ENCODE measurements around the gene ZNF213.
A peak's percentile ranks its signal among the peaks of the same experiment; 100 is the strongest.
"Not testable (repeated sequence)": the region's sequence is repeated elsewhere in the genome, so short reads cannot be mapped to it uniquely, and the experiment has no call there.

The ZNF213 gene

DNA sequence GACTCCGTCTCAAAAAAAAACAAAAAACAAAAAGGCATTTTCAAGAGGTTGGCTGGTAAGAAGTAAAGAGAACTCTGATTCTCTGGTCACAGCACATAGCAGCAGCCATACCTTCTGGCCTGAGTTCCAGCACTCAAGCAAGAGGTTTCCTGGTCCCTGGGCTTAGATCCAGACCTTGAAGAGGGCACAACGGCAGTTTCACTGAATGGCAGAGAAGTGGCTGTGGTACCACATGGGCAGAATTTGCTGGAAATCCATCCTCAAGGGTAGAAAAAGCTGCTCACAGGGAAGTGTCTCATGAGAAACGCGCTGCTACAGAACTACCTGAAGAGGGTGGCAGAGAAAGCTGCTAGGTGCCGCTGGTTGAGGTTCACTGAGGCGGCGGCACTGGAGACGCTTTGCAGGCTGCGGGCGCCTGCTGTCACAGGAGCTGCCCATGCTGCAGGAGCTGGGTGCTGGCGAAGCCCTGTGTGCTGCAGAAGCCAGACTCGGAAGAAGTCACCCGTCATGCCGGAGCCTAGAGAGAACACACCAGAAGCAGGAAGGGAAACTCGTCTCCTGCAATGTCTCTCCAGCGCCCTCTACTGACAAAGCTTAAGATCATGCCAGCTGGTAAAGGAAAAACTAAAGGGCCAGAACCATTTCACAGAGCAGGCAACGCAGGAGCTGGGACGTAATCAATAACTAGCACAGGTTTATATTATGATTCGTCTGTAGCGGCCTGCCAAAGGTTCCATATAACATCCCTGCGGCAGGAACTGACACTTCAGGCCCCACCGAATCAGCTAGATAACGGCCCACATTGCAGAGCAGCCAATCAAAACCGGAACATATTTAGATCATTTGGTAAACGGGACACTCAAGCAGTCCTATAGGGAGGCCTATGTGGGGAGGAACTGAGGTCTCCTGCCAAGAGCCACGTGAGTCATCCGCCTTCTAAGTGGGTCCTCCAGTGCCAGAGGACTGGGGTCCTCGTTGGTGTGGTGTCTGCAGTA is 5.4 kb upstream of the ZNF213 start:
- peak; percentile 76 for DNase-seq

DNA sequence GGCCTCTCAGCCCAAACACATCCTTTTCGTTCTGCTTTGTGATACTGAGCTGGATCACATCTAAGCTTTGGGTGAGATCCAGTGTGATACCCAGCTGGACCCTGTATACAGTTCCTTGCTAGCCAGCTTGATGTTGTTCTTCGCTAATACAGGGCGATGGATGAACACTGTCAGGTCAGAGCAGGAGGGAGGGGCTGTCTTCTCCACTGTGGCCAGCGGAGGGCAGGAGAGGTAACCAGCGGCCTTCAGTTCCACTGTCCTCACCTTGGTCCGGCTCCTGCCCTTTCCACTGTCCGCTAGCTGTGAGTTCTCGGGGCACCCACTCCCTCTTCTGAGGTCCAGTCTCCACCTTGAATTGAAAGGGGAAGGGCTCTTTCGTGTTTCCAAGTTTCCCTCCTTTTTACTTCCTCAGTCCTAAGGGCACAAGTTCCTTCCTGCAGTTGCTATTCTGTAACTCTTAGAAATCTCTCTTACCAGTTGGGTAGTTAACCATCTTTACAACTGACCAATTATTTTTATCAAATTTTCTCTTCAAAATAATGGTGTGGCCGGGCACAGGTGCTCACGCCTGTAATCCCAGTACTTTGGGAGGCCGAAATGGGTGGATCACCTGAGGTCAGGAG is 3.0 kb upstream of the ZNF213 start:
- peak; percentile 14 for DNase-seq

DNA sequence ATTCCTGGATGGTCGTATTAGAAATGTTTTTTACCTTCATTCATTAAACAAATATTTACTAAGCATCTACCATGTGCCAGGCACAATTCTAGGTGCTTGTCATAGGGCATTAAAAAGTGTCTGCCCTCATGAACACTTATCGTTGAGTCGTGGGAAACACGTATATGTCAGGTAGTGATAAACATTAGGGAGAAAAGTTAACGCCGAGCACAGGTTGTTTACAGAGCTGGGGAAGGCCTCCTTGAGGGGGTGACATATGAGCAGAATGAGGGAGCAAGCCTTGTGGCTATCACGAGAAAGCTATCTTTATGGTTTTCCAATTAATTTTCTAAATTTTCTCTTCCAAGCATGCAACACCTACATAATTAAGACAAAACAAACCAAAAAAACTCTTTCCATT is 985 bp upstream of the ZNF213 start:
- no peak for DNase-seq

DNA sequence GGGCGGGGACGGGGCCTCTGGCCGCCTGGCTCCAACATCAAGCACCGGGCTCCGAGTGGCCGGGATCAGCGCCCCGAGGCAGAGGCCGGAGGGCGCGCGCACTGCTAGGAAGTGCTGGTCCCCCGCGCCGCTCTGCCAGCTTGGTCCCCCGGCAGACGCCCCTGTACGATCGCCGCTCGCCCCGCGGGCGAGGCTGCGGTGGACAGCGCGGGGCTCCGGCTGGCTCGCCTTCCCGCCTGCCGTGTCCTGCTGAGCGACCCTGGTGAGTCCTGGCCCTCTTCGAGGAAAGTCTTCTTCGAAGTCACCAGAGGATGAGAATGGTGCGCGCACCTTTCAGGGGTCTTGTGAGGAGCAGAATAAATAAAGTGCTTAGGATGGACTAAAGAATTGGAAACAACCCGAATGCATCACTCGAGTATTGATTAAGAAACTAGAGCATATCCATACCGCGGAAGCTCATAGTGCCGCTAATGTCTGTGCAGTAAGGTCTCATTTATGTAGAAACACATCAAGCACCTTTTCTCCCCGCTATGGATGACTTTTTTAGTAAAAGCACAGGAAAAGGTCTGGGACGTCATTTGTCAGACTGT is 392 bp downstream of the ZNF213 start:
- DNase-seq = no peak

DNA sequence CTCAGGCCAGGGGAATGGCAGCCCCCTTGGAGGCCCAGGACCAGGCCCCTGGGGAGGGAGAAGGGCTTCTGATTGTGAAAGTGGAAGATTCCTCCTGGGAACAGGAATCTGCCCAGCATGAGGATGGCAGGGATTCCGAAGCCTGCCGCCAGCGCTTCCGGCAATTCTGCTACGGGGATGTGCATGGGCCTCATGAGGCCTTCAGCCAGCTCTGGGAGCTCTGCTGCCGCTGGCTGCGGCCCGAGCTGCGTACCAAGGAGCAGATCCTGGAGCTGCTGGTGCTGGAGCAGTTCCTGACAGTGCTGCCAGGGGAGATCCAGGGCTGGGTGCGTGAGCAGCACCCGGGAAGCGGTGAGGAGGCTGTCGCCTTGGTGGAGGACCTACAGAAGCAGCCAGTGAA is 2.4 kb downstream of the ZNF213 start:
- no peak for DNase-seq

DNA sequence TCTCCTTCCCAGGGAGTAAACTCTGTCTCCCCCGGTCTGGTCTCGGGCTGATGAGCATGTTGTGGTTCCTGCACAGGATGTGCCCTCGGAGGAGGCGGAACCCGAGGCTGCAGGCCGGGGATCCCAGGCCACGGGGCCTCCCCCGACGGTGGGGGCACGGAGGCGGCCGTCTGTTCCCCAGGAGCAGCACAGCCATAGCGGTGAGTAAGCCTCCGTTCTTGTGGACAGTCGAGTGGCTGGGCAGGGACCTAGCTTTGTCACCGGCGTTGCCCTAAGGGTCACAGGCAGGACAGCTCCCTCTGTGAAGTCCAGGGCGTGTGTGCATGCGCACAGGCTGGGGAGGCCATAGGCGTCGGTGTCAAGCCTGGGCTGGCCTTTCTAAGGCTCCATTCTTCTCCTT is 3.5 kb downstream of the ZNF213 start:
- DNase-seq = no peak

DNA sequence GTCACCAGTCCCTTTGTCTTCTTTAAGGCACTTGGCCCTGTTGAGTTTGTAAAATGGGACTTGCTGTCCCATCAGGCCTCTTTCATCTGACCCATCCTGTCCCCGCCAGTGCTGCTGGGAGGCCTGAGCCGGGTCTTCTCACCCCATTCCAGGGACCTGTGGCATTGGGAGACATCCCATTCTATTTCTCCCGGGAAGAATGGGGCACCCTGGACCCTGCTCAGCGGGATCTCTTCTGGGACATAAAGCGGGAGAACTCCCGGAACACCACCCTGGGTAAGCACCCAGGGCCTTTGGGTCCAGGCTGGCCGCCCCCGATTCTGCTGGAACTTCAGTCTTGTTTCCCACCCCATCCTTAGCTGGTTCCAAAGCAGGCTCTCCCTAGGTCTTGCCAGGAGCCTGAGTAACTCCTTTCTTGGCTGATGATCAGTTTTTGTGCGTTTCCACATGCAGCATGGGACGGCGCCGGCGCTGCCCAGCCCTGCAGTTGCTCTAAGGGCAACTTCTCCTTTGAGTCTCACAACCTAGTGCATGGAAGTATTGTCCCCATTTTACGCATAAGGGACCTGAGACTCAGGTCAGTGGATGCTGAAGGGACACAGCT is 4.1 kb downstream of the ZNF213 start:
- DNase-seq = no peak

DNA sequence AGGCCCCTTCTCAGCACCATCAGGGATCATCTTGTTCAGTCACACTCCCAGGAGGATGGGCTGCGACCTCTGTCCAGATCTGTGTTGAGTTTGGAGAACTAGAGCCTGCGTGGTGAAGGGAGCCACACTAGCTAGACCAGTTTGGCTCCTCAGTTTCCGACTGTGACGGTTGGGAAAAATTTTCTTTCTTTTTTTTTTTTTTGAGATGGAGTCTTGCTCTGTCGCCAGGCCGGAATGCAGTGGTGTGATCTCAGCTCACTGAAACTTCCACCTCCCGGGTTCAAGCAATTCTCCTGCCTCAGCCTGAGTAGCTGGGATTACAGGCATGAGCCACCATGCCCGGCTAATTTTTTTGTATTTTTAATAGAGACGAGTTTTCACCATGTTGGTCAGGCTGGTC is 4.7 kb downstream of the ZNF213 start:
- DNase-seq = not testable (repeated sequence)

DNA sequence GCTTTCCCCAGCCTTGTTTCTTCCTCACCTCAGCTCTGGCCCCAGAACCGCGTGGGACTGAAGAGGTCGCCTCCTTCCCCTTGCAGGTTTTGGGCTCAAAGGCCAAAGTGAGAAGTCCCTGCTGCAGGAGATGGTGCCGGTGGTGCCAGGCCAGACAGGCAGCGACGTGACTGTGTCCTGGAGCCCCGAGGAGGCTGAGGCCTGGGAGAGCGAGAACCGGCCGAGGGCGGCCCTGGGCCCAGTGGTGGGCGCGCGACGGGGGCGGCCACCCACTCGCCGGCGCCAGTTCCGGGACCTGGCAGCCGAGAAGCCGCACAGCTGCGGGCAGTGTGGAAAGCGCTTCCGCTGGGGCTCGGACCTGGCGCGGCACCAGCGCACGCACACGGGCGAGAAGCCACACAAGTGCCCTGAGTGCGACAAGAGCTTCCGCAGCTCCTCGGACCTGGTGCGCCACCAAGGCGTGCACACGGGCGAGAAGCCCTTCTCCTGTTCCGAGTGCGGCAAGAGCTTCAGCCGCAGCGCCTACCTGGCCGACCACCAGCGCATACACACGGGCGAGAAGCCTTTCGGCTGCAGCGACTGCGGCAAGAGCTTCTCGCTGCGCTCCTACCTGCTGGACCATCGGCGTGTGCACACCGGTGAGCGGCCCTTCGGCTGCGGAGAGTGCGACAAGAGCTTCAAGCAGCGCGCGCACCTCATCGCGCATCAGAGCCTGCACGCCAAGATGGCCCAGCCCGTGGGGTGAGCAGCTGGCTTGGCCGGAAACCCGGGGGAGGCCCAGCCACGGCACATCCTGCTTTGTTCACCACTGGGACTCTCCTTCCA is 6.0 kb downstream of the ZNF213 start:
- DNase-seq = no peak

DNA sequence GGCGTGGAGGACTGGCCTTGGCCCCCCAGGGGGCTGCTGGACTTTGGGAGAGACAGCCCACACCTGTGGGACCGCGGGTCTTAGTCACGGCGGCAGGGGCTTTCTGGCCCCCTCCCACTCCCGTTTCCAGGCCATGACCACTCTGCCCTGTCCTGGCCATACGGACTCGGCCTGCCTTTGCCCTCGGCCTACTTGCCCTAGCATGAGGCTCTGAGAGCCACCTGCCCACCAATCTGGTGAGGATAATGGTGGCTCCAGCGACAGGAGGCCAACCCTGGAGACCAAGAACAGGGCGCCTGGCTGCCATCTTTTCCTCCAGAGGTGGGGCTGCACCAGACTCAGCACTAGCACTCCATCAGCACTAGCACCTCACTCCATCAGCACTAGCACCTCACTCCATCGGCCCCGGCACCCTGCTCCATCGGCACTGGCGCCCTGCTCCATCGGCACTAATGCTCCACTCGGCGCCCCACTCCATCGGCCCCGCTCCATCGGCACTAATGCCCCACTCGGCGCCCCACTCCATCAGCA is 7.0 kb downstream of the ZNF213 start:
- DNase-seq = no peak

DNA sequence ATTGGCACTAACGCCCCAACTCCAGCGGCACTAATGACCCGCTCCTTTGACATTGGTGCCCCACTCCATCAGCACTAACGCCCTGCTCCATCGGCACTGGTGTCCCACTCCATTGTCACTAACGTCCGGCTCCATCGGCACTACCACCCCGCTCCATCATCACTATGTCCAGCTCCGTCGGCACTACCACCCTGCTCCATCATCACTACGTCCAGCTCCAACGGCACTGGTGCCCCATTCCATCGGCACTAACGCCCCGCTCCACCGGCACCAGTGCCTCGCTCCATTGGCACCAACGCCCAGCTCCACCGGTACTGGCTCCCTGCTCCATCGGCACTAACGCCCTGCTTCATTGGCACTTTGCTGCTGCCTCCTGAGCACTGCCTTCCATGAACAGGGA is 7.5 kb downstream of the ZNF213 start:
- no peak for DNase-seq

DNA sequence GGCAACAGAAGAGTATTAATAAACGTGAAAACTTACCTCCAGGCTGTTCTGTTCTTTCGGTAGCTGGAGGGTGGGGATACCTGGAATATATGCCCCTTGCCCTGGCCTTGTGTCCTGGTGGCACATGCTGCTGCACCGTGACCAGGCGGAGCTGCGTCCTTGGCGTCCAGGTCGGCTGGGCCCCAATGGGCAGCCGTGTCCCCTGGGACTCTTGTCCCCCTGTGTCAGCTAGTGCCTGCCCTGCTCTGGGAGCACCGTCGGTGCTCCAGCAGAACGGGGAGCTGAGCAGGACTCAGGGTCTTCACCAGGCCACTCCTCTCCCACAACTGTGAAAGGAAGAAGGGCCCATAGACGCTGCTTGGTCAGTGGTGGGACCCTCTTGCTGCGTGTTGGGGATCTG is 7.9 kb downstream of the ZNF213 start:
- DNase-seq = no peak

DNA sequence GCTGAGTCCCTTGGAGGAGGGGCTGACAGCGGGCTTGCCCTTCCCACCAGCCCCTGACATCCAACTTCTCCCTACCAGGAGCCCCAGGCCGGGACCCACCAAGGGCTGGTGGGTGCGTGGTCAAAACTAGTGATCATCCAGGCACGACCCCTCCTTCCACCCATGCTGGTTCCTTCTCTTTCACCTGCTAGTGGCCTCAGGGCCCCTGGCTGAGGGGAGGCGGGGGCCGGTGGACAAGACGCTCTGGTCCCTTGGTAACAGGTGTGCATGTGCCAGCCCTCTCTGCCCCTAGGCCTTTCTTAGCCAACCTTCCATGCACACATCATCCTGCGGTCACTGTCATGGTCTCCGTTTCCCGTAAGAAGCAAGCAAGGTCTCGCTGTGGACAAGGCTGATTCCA is 8.4 kb downstream of the ZNF213 start:
- DNase-seq = no peak

DNA sequence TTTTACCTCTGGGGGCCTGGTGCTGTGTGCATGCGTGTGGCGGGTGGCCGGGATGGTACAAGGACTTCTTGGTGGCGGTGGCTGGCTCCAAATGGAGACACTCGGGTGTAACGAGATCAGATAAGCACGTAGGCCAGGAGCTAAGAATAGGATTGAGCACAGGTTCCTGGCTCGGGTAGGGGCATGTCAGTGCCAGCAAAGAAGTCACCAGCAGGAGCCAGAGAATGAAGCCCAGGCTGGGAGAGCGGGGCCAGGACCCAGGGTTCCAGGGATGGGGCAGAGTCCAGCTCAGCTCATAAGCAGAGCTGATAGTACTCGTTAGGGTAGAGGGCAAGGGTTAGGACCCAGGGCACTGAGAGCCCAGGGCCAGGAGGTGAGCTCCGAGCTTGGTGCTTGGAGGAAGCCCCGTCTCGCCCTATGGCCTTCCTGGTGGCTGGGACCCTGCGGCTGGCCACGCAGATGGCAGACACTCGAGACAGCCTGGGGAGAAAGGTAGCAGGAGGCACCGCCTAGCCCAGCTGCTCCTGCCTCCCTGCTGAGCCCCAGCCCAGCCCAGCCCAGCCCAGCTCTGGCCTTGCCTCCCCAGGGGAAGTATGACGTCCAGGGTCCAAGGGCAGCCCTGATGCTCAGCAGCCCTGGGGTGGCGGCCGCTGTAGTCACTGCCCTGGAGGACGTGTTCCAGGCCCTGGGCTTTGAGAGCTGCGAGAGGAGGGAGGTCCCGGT is 8.9 kb downstream of the ZNF213 start:
- DNase-seq = no peak

DNA sequence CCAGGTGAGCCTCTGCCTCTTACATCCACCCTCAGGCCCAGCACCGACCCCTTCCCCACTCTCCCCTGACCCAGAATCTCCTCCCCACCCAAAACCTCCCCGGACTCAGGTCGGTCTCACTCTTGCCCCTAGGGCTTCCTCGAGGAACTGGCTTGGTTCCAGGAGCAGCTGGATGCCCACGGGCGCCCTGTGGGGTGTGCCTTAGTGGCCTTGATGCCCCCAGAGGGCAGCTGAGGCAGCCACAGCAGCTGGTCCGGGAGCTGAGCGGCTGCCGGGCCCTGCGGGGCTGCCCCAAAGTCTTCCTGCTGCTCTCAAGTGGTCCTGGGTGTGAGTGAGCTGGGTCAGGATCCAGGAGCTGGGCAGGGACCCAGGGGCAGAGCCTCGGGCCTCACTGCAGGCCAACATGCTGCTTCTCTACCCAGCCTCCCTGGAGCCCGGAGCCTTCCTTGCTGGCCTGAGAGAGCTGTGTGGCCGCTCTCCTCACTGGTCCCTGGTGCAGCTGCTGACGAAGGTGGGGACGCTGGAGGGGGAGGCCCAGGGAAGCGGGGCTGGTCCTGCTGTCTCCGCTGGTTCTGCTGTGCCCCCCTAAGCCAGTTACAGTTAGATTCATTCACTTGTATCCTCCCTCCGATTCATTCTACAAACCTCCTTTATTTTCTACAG is 9.6 kb downstream of the ZNF213 start:
- DNase-seq = no peak

DNA sequence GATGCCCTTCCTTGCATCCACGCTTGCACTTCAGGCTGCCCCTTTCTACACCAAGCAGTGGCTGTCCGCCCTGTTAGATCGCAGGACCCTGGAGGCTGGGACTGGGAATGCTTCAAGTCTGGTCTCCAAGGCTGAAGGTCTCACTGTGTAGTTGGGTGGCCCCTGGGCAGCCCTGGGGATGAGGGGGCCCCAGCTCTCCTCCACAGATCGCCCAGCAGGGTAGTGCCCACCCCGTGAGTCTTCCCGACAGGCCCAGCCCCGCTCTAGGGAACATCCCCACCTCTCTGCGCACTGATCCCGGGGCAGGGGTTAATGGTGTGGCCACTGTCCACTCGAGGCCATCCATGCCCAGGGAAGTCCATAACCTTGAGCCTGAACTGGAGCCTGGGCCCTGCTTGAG is 10.3 kb downstream of the ZNF213 start:
- no peak for DNase-seq

DNA sequence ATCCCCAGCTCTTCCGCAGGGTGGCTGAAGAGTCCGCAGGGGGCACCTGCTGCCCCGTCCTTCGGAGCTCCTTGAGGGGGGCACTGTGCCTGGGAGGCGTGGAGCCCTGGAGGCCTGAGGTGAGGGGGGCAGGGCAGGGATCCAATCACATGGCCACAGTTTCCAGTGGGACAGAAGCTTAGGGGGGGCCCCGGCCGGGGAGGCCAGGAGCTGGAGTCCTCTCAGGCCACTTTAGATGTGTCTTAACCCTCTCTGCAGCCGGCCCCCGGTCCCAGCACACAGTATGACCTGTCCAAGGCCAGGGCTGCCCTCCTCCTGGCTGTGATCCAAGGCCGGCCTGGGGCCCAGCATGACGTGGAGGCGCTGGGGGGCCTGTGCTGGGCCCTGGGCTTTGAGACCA is 10.8 kb downstream of the ZNF213 start:
- DNase-seq = no peak

DNA sequence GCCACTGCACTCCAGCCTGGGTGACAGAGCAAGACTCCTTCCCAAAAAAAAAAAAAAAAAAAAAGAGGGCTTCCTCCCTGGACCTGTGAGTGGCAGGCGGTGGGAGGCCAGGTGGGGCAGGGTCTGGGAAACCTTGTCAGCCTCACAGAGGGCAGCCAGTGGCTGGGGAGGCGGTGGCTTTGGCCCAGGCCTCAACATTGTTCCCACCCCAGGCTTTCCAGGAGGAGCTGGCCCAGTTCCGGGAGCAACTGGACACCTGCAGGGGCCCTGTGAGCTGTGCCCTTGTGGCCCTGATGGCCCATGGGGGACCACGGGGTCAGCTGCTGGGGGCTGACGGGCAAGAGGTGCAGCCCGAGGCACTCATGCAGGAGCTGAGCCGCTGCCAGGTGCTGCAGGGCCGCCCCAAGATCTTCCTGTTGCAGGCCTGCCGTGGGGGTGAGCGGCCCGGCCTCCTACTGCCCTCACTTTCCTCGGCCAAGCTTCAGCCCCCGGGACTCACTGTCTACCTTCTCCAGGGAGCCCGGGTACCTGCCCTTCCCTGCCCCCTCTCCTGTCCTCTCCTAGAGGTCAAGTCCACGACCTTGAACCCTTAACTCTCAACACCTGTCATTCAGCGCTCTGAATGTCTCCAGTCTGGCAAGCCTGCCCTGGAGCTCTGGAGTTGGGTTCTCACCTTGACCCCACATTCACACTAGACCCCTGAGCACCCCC is 12.4 kb downstream of the ZNF213 start:
- no peak for DNase-seq

DNA sequence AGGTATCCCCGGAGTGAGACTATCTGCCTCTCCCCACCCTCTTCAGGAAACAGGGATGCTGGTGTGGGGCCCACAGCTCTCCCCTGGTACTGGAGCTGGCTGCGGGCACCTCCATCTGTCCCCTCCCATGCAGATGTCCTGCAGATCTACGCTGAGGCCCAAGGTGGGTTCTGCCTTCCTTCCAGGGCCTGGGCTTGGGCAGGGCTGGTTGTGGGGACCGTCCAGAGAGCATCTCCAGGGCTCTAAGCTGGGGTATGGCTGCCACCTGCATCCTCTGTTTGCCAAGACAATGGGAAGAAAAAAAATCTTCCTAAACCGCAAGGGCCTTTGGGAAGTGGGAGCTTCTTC is 12.9 kb downstream of the ZNF213 start:
- DNase-seq = no peak
